ENCODE data around the gene FARP1.

GRCh38 chr13:98301721-98302120 lies 158.8 kb downstream of the FARP1 start:
- TF ChIP-seq CTCF (IDR thresholded peaks at IDR 0.05) (no peak), EP300 (IDR thresholded peaks at IDR 0.05) (no peak), POLR2AphosphoS5 (IDR thresholded peaks at IDR 0.05) (no peak)
